ENCODE measurements around the gene OR1D2. TPM values are rescaled to one million over a fixed set of nuclear protein-coding genes. Genes with fewer than 3 reads are reported as not detected.
"Not testable (repeated sequence)": the region's sequence is repeated elsewhere in the genome, so short reads cannot be mapped to it uniquely, and the experiment has no call there.

OR1D2 gene
- not detected for total RNA-seq
- long read RNA-seq = 0 reads

GRCh38 chr17:3104322-3104721 is at the start of gene OR1D2:
TSS of gene OR1D2 (minus strand) at chr17:3104422. CDS start at chr17:3092996, 11,426 bp downstream.
- ATAC-seq (no peak), DNase-seq (no peak)
- intact Hi-C loops (cut with DNase I, micrococcal nuclease) = no loop called here

GRCh38 chr17:3137494-3137893 is 33.3 kb upstream of the OR1D2 start:
- DNase-seq; ATAC-seq; intact Hi-C loops (cut with DNase I, micrococcal nuclease): not testable (repeated sequence)

GRCh38 chr17:3127451-3127850 is 23.2 kb upstream of the OR1D2 start, which contains the start of gene OR1G1:
TSS of gene OR1G1 (minus strand) at chr17:3127551. CDS start at chr17:3127551, 0 bp downstream.
- DNase-seq (no peak), ATAC-seq (no peak)
- intact Hi-C loops (cut with DNase I, micrococcal nuclease) = no loop called here

GRCh38 chr17:3073850-3074249 is 30.4 kb downstream of the OR1D2 start:
- DNase-seq; ATAC-seq; intact Hi-C loops (cut with DNase I, micrococcal nuclease): not testable (repeated sequence)

- DNase-seq; intact Hi-C loops (cut with DNase I, micrococcal nuclease): not testable (repeated sequence)
- ATAC-seq = peak; percentile 48
These were observed 39.0 kb downstream of the OR1D2 start for GRCh38 chr17:3065192-3065591.

- DNase-seq; intact Hi-C loops (cut with DNase I, micrococcal nuclease); ATAC-seq: not testable (repeated sequence)
These were observed 40.7 kb downstream of the OR1D2 start, which contains the start of gene OR1D5 for GRCh38 chr17:3063507-3063906. TSS of gene OR1D5 (minus strand) at chr17:3063607. CDS start at chr17:3063607, 0 bp downstream.

- ATAC-seq; intact Hi-C loops (cut with DNase I, micrococcal nuclease); DNase-seq: not testable (repeated sequence)
These were observed 41.3 kb downstream of the OR1D2 start for GRCh38 chr17:3062824-3063377.

GRCh38 chr17:3054868-3055267 is 49.4 kb downstream of the OR1D2 start:
- DNase-seq, ATAC-seq: not testable (repeated sequence)

GRCh38 chr17:3049705-3050295 is 54.4 kb downstream of the OR1D2 start:
- DNase-seq (no peak), ATAC-seq (no peak)
- intact Hi-C loops (cut with DNase I, micrococcal nuclease) = no loop called here

More at GRCh38 chr17:3054868-3055267, 49.4 kb downstream of the OR1D2 start:
- intact Hi-C loops (cut with DNase I, micrococcal nuclease) = not testable (repeated sequence)

GRCh38 chr17:3048727-3049471 is 55.3 kb downstream of the OR1D2 start:
- intact Hi-C loops (cut with DNase I, micrococcal nuclease) = no loop called here
- peak; percentile 99 for ATAC-seq

GRCh38 chr17:3046753-3047152 is 57.5 kb downstream of the OR1D2 start:
- intact Hi-C loops (cut with DNase I, micrococcal nuclease) = no loop called here
- ATAC-seq (no peak), DNase-seq (no peak)

More at GRCh38 chr17:3048727-3049471, 55.3 kb downstream of the OR1D2 start:
- DNase-seq = peak; percentile 93 to 94

GRCh38 chr17:3043737-3044365 is 60.4 kb downstream of the OR1D2 start:
- ATAC-seq = no peak
- no peak for DNase-seq
- intact Hi-C loops (cut with DNase I, micrococcal nuclease) = no loop called here

- no peak for DNase-seq
- intact Hi-C loops (cut with DNase I, micrococcal nuclease) = no loop called here
These were observed 63.3 kb downstream of the OR1D2 start for GRCh38 chr17:3040882-3041281.

GRCh38 chr17:3039736-3040135 is 64.5 kb downstream of the OR1D2 start:
- DNase-seq (no peak), ATAC-seq (no peak)
- intact Hi-C loops (cut with DNase I, micrococcal nuclease) = no loop called here

More at GRCh38 chr17:3040882-3041281, 63.3 kb downstream of the OR1D2 start:
- ATAC-seq = no peak

GRCh38 chr17:3038941-3039340 is 65.3 kb downstream of the OR1D2 start:
- DNase-seq (no peak), ATAC-seq (peak; percentile 35)
- intact Hi-C loops (cut with DNase I, micrococcal nuclease) = no loop called here
